NCI-H524 treated with DMSO at 0.1 percent for 48 hours (cell line): ENCODE measurements around the gene SLC17A6.

ENCODE experiments used
- DNase-seq: peaks from one replicate; lab custom pipeline; 2025; lab: John Stamatoyannopoulos, UW

The SLC17A6 gene

DNA sequence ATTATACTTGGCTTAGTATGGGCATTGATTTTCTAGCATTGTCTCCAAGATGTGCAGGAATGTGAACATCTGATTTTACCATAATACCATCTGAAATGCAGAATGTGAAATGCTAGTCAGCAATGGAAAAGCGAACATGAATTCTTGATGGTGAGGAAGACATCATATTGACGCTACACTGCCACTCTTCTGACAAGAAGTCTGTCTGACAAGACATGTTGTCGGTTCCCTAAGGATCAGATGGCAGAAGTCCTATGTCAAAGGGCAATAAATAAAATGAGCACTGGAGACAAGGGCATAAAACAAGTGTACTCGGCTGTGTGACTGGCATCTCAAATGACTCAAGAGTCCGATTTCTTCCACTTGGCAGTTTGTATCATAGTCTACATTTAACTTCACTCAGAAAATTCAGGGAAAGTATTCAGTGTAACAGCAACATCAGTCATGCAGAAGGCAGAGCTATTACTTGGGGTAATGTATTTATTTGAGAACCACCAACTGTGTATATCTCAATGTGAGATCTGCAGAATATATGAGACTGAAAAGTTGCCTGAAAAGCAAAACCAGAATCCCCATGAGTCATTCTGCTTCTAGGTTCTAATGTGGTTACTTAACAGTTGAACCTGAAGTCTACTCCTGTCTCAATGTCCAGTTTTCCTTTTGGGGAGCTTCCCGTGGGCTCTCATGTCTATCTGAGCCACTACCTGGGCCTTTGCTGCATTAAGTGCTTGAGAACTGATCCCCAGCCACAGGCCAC is 51.5 kb downstream of the SLC17A6 start:
- no peak for DNase-seq

DNA sequence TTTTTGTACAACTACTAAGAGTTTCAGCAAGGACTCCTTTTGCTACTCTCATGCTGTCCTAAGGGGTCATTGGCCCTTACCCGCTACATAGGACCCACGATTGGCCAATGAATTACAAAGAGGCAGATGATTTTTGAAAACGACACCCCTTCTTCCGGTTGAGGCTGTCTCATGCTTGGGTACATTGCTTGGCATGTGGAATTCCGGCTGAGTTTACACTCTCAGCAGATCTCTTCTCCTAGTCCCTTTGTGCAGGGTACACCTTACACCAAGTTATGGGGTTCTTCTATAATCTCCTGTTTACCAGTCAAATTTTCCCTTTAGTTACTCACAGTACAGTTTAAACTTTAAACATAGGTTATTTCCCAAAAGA is 52.1 kb downstream of the SLC17A6 start:
- no peak for DNase-seq

DNA sequence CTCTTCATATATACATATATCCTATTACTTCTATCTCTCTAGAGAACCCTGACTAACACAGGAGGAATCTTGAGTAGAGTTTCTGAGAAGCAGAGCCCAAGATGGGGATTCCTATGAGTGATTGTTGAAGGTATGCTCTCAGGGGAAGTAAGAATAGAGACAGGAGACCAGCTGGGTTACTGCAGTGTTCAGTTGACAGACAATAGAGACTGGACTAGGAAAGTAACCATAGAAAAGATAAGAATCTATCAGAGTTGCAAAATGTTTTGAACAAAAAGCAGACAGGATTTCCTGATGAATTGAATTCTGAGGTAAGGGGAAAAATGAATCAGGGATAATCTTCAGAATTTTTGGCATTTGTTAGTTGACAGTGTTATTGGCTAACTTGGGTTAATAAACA is 54.4 kb downstream of the SLC17A6 start:
- no peak for DNase-seq

DNA sequence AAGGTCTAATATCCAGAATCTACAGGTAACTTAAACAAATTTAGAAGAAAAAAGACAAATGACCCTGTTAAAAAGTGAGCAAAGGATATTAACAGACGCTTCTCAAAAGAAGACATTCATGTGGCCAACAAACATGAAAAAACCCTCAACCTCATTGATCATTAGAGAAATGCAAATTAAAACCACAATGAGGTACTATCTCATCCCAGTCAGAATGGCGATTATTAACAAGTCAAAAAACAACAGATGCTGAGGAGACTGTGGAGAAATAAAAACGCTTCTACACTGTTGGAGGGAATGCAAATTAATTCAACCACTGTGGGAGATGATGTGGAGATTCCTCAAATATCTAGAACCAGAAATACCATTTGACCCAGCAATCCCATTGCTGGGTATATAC is 67.2 kb downstream of the SLC17A6 start:
- DNase-seq, result no peak

DNA sequence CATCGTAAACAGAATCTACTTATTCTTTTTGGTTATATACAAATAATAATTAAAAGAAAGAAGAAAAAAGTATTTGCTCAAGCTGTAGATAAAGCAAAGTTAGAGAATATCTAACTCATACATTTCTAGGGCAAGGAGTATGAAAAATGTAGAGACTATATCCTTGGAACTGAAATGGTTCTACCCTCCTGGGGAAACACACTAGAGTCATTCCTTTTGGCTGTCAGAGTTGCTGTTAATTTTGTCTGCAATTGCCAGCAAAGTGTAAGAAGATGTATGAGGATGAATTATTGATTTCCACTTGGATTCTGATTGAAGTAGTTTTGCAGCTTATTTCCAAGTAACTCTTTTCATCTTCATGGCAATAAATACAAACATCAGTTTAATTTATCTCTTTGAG is 69.1 kb downstream of the SLC17A6 start:
- no peak for DNase-seq

DNA sequence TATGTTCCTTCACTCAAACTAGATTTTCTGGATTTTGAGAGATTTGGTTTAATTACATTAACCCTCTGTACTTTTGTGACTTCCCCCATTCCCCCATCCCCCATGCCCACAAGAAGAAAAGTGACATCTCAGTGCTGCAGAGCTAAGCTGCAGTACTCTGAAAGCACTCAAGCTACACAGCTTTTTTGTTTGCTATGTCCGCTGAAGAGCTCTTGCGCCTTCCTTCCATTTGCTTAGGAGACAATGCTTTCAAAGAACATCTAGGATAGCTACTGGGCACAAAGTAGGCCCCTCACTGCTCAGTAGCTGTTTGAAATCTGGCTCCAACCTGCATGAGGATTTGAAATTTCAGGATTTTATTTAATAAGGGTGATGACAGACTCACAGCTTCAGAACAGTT is 69.7 kb downstream of the SLC17A6 start:
- no peak for DNase-seq

DNA sequence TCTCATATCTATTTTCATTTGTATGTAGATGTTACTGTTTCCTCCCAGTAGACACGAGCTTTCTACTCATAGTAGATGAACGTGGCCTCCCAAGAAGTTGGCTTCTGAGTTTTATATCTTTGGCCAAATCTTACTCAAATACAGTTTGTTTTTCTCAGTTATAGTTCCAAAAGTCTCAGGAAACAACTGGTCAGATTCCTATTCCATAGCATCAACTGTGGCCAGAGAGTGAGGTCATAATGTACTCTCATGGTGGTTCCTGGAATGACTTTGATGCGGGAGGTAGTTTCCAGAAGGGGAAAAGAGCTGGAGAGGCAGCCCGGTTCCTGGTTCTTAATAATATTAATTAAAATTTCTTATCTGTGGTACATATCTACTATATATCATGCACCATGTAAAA is 77.3 kb downstream of the SLC17A6 start:
- no peak for DNase-seq

DNA sequence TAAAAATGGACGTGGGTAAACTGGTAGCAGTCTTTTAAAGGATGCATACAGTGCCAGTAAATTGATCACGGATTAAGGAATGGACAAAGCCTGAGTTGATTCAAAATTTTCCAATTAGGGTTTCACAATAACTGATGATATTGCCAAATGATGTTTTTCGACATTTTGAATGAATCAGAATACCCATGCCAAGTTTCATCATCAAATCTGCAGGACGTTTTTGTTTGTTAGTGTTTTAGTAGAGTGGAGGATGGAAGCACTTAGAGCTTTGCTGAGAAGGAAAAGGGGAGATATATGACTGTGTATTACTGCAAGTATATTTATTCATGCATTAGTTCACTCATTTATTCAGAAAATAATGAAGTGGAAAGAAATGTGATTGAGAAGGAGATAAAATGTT is 78.3 kb downstream of the SLC17A6 start:
- DNase-seq, result no peak

DNA sequence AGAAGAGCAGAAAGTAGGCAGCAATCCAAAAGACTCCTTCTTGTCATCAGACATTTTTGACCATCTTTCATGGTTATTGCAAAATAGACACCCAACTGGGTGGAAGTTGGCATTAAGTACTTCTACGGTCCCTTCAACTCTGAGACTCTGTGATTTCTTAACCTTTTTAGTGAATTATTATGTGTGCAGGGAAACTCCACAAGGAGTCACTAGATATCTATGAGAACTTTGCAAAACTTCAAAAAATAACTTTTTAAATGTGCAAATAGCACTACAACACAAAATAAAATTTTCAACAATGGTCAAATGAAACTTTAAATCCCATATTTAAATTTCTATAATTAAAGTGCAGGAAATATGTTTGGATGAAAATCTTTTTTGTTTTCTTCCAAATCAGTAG is 88.7 kb downstream of the SLC17A6 start:
- DNase-seq, result no peak
